NCI-H1417 treated with DMSO at 0.1 percent for 48 hours (cell line): ENCODE measurements around the gene MDH2.
A peak's percentile ranks its signal among the peaks of the same experiment; 100 is the strongest.
"Not testable (repeated sequence)": the region's sequence is repeated elsewhere in the genome, so short reads cannot be mapped to it uniquely, and the experiment has no call there.

ENCODE experiments used
- DNase-seq: peaks from one replicate; lab custom pipeline; 2025; lab: John Stamatoyannopoulos, UW

Gene MDH2, protein sequence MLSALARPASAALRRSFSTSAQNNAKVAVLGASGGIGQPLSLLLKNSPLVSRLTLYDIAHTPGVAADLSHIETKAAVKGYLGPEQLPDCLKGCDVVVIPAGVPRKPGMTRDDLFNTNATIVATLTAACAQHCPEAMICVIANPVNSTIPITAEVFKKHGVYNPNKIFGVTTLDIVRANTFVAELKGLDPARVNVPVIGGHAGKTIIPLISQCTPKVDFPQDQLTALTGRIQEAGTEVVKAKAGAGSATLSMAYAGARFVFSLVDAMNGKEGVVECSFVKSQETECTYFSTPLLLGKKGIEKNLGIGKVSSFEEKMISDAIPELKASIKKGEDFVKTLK

DNA sequence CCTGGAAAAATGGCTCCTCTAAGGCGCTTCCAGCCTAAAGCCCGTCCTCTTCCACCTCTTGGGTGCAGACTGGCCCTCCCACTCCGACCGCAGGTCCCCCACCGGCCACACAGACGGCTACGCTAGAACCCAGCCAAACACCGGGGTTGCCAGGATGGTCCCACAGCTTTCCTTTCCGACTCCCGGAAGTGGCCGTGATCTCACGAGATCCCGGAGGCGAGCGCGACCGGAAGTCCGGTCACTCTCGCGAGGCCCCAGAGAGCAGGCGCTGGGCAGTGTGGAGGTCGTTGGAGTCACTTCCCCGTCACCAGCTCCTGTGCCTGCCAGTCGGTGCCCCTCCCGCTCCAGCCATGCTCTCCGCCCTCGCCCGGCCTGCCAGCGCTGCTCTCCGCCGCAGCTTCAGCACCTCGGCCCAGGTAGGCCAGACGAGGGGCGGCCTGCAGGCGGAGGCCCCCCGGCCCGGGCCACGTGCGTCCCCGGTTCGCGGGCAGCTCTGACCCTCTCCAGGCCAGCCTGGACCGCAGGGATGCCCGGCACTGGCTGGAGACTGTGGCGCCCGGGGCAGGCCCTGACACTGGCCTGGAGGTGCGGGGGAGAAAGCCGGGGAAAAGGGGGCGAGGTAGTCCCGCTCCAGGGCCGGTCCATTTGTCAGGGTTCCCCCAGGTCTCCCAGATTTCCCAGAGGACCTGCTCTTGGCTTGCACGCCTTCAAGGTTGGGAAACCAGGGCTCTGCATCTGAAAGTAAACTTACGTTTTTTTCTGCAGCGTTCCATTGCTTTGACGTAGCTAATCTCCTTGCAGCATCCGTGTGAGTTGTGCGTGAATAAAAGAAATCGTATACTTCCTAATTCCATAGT lies at the start of gene MDH2, which contains the start of gene STYXL1:
Gene MDH2 (plus strand): TSS at position 296 of the 857 bp plus-strand sequence. CDS start 55 bp downstream, at position 351.
Gene STYXL1 (minus strand): TSS at position 190 of the 857 bp plus-strand sequence. CDS start 17,477 bp downstream, outside the sequence.
- peak; percentile 66 for DNase-seq

DNA sequence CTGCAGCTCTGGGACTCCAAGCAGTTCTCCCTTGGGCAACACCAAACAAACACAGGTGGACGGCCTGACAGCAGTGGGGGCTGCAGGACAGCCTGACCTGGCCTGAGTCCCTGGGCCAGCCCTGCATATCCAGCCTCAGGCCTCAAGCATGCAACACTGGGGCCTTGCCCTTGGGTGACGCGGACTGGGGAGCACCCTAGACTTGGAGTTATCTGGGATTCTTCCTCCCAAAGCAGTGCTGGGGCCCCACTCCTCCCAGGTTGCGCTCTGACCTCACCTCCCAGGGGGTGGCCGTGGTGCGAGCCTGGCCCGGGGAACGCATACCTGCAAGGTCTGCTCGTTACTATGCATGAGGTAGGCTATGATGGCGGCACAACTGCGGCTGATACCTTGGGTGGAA lies 47.3 kb upstream of the MDH2 start:
- DNase-seq: no peak

DNA sequence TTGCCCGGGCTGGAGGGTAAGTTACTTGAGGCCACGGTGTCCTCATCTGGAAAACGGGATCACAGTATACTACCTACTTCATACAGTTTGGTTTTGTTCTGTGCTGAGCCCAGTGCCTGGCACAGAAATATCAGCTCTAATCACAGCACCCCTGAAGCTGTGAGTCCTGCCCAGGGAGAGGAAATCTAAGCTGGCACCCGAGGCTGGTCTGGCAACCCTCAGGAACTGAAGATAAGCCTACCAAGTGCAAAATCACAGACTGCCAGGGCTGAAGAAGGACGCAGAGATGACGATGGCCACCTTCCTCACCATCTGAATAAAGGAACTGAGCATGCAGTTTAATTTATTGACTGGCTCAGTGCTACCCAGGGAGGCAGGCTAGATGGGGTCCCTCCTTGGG lies 45.8 kb upstream of the MDH2 start:
- no peak for DNase-seq

DNA sequence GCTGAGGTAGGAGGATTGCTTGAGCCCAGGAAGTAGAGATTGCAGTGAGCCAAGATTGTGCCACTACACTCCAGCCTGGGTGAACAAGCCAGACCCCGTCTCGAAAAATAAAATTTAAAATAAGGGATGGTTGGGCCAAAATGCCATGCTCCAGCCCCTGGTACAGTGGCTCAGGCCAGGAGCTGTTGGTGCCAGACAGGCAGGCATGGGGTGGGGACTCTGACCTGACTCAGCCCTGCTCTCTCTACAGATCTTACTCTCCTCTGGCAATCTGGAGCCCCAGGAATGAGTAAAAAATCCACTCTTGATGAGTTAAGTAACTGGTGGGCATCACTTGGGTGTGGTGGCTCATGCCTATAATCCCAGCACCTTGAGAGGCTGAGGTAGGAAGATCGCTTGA lies 45.1 kb upstream of the MDH2 start:
- DNase-seq: no peak

DNA sequence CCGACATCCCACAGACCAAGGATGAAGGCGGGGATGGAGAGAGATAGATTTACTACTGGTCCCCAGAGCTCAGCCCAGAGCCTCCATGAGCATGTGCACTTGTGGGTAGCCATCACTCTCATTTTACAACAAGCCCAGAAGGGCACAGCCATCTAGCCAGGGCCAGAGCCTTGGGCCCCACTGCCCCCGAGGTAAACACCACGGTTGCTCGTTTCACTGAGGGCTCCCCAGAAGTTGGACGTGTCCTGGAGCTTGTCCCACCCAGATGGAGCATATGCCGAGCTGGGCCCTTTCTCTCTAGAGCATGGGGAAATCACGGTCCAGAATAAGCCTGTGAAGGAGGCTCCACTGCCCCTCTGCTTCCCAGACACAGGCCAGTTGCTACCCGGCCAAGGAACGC lies 44.6 kb upstream of the MDH2 start:
- DNase-seq: no peak

DNA sequence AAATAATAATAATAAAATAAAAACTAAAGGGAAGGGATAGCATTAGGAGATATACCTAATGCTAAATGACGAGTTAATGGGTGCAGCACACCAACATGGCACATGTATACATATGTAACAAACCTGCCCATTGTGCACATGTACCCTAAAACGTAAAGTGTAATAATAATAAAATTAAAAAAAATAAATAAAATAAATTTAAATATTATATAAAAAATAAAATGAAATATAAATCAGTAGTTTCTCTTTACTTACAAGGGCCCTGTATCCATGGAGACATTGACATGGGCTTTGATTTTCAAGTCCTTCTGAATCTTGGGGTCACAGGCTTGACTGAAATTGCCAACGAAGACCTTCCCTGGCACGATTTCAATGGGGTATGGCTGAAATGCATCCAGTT lies 42.9 kb upstream of the MDH2 start:
- not testable (repeated sequence) for DNase-seq

DNA sequence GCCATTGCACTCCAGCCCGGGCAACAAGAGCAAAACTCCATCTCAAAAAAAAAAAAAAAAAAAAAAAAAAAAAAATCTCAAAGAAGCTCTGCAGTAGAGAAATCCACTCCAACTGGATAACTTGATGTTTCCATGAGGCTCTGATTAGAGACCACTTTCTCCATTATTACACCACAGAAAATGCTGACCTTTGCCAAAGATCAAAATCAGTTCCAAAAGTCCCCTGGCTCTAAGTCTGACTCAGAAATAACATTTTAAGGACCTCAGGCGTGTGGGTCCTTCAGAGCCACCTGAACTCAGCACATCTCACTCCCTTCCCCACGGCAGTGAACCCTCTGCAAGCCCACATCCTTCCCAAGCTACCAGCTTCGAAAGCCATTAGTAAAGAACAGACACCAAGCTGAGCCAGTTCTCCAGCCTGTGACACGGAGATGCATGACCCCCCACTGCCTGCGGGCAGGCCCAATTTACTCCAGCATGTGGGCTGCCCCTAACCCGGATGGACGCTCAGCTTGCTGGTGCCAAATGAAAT lies 39.7 kb upstream of the MDH2 start:
- DNase-seq: no peak

DNA sequence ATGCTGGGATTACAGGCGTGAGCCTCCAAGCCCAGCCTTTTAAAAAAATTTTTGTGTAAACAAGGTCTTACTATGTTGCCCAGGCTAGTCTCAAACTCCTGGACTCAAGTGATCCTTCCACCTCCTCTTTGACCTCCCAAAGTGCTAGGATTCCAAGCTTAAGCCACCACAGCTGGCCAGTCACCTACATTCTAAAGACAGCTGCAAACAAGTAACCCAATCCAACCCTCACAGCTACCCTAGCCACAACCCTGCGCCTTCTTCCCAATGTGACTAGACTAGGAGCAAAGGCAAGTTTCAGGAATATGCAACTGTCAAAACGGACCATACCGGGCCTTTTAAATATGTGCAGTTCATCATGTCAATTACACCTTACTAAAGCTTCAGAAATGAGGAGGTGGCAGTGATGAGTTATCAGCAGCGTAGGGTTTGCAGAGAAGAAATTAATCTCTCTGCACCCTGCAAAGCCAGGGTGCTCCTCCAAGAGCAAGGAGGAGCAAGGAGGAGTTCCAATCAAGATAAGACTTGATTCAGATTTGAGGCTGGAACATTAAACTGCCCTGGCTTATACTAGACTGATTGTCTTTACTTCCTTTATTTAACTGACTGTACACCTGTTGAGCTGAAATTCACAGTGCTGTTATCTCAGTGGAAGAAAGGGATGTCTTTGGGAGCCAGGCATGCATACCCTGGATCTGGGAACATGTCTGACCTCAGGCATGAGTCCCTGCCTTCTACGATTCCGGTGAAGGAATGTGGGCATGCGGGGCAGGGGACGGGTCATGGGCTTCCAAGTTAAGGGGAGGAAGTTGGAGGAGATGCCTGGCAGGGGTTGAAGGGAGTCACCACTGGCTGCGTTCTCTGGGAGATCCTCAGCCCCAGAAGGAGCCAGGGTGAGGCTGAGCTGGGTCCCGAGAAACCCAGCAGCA lies 38.0 kb upstream of the MDH2 start:
- no peak for DNase-seq

DNA sequence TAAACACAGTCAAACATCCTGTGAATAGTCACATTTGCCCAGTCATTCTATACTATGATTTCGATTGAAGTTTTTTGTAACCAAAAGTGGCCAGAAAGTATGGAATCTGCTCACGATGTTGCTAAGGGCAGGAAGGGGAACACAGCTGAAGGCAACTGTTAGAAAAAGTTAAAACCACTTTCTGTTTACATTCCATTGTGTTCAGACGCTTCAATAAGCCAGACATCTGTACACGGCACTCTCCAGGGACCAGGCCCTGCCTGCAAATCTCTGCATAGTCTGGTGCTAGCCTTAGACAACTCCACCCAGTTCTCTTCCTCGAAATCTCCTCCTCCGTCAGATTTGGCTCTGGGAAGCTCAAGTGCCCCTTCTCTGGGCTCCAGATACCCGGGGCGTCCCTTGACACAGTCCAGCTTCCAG lies 36.5 kb upstream of the MDH2 start:
- DNase-seq: no peak

DNA sequence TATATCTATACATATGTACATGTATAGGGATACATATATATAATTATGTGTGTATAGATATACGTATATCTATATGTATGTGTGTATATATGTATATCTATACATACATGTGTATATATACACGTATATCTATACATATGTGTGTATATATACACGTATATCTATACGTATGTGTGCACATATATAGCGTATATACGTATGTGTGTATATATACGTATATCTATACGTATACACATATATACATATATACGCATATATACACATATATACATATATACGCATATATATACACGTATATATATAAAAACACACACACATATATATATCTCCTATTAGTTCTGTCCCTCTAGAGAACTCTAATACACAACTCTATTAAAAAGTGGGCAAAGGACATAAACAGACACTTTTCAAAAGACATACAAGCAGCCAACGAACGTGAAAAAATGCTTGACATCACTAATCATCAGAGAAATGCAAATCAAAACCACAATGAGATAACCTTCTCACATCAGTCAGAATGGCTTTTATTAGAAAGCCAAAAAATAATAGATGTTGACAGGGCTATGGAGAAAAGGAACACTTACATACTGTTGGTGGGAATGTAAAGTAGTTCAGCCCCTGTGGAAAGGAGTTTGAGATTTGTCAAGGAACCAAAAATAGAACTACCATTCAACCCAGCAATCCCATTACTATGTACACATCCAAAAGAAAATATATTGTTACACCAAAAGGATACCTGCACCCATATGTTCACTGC lies 31.5 kb upstream of the MDH2 start:
- DNase-seq: no peak

DNA sequence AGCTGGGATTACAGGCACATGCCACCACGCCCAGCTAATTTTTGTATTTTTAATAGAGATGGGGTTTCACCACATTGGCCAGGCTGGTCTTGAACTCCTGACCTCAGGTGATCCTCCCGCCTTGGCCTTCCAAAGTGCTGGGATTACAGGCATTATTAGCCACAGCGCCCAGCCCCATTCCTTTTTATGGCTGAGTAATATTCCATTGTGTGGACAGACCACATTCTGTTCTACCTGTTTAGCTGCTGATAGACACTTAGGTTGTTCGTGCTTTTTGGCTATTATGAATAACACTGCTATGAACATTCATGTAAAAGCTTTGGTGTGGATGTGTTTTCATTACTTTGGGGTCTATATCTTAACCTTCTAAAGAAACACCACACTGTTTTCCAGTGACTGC lies 29.4 kb upstream of the MDH2 start:
- DNase-seq: not testable (repeated sequence)

DNA sequence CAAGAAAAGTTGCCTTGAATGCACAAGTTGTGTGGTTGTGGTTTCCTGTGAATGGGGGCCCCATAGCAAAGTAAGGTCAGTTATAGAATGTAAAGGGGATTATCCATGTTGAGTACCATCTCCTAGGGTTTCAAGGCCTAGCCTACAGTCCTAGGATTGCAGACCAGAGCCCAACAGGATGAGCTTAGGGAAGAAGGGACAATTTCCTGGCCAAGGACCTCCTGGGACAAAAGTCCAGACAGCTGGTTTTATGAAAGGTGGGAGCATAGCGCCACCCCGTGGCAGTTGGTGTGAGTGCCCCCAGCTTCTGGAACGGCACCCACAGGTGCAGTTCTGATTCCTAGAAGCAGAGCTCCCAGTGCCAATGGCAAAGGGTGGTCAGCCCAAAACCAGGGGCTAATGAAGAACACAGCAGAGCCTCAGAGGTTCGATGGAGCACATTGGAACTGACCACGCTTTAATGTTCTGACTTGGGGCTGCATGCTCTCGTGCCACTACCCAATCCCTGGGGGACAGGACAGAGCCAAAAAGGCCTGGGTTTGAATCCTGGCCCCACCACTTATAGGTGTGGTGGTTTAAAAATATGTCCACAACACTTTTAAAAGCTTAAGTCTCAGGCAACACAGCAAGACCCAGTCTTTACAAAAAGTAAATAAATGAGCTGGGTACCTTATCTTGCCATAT lies 27.7 kb upstream of the MDH2 start:
- peak; percentile 2 for DNase-seq

DNA sequence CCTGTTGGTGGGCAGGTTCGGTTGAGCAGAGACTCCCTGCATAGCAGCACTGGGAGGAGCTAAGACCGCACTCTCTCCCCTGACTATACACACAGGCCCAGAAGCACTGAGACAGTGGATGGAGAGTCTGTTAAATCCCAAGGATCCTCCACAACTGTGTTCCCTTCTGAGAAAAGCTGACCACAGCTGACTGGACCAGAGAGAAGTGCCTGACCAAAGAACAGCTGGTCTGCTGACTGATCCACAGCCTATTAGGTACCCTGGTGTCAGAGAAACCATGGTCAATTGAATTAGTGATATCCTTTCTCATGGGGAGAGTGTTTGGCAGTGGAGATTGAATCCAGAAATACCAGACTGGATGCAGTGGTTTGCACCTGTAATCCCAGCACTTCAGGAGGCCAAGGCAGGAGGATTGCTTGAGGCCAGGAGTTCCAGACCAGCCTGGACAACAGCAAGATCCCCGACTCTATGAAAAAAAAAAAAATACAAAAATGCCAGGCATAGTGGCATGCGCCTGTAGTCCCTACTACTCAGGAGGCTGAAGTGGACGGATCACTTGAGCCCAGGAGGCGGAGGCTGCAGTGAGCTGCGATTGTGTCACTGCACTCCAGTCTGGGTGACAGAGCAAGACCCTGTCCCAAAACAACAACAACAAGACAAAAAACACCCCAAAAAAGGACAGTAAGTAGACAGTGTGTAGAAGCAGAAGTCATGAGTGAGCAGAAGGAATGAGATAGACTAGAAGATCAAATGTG lies 25.7 kb upstream of the MDH2 start:
- DNase-seq: no peak

DNA sequence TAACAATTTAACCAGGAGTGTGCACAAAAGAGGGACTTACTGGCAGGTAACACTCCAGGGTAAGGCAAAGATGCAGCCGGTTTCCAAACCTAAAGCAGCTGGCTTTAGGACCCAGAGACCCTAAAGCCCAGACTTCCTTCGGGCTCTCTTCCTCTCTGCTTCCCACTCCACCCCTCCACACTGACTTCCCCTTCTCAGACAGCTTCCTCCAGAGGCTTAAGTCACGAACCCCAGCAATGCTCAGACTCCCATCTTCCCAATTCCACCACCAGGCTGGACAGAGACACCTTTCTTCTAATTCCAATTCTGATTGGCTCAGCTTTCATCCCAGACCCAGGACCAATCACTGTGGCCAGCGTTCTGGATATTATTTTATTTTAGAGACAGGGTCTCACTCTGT lies 24.9 kb upstream of the MDH2 start:
- no peak for DNase-seq

DNA sequence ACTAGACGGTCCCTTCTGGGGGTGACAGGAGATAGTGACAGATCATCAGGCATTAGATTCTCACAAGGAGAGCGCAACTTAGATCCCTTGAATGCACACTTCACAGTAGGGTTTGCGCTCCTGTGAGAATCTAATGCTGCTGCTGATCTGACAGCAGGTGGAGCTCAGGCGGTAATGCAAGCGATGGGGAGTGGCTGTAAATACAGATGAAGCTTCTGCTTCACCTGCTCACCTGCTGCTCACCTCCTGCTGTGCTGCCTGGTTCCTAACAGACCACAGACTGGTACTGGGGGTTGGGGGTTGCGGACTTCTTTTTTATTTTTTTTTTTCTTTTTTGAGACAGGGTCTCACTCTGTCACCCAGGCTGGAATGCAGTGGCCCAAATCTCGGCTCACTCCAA lies 18.2 kb upstream of the MDH2 start:
- not testable (repeated sequence) for DNase-seq

DNA sequence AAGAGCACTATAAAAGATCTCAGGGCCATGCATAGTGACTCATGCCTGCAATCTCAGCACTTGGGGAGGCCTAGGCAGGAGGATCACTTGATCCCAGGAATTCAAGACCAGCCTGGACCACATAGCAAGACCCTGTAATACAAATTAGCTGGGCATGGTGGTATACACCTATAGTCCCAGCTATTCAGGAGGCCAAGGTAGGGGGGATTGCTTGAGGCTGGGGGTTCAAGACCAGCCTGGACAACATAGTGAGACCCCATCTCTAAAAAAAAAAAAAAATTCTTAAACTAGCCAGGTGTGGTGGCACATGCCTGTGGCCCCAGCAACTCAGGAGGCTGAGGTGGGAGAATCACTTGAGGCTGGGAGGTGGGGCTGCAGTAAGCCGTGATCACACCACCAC lies 15.9 kb upstream of the MDH2 start:
- DNase-seq: no peak

DNA sequence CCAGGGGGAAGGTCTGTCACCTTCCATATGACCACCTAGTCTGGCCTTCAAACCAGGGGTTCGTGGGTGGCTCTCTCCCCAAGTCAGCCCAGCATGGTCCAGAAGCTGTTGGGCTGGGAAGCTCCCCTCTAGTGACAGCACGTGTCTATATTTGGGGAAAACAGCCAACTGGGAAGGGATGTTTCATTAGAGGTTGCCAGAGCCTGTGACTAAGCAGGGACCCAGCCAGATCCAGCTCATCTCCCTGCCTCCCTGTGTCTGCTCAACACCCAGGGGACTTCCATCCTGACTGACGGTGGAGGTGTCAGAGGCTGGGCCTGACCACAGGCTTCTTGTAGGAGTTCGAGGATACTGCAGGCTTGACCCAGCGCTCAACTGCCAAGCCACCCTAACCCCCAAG lies 10.6 kb upstream of the MDH2 start:
- DNase-seq: no peak

DNA sequence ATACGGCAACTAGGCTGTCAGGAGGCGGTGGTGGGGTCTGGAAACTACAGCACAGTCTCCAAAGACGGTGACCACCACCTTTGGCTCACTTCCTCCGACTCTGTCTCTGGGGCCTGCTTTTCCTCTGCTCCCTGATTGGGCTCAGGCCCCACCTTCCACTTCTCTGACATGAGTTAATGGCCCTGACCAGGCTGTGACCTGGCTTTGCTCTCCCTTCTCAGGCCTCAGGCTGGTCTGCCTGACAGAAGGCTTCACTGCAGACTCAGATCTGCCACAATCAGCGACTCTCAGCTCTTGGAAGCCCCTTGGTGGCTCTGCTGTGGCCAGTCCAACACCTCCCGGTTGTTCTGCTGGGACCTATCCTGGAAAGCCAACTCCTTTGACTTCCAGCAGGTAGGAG lies 7.8 kb upstream of the MDH2 start:
- DNase-seq: no peak

DNA sequence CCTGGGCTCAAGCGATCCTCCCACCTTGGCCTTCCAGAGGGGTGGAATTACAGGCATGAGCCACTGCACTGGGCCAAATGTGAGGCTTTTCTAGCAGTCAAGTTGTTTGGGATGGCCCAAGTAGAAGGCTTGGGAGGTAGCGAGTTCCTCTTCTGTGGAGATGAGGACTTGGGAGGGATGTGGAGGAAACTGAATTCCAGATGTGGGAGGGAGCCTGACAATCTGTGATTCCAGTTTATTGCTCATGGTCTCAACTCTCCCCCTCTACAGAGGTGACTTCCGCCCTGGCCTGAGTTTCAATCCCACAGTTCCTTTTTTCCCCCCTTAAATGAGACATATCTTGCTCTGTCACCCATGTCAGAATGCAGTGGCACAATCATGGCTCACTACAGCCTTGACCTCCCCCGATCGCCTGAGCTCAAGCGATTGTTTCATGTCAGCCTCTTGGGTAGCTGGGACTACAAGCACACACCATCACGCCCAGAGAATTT lies 3.5 kb upstream of the MDH2 start:
- DNase-seq: no peak
